GM21528 (cell line): ENCODE data around the gene CDK14.

ENCODE experiments used
- ATAC-seq: cut with Tn5 transposase; IDR thresholded peaks from one replicate; pipeline ENCODE4 v1.9.1; 2021; ENCODE audit warnings: mild to moderate bottlenecking, moderate library complexity; ENCODE audit not compliant: unreplicated experiment, low FRiP score

CDK14 gene

DNA sequence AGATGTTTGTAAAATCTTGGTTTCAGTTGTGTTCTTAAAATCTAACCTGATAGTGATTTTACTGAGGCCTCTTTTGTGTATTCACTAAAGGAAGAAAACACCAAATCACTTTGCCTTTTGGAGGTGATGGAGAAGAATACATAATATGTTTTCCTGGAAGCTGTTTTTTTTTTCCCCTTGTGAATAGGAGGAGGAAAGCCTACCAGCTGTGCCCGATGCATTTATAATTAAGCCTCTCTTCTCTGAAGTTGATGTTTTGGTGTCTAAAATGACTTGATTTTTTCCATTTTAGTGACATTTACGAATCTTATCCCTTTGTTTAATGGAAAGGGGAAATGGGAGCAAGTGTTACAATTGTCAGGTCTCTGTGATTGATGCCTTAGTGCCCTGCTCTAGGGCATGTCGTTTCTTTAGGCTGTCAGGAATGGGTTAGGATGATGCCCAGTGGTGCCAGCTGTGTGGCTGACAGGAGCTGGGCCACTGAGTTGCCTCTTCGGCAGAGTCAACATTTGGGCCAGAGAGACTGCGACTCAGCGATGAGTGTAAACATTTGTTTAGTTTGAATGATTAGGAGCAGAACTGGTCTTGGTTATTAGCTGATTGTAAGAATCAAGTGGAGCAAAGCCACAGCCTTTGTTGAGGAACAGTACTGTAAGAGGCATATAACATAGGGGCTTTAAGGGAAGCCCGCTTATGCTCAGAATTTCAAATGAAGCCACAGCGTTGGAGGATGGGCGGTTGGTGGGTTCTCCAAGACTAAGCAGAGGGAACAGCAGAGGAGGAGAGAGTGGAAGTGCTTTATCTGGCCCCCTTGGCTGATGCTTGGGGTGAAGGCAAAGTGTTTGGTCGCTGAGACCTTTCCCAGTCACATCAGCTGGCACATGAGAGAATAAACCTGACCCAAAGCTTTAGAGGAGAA is 81.6 kb downstream of the CDK14 start:
- no peak for ATAC-seq

DNA sequence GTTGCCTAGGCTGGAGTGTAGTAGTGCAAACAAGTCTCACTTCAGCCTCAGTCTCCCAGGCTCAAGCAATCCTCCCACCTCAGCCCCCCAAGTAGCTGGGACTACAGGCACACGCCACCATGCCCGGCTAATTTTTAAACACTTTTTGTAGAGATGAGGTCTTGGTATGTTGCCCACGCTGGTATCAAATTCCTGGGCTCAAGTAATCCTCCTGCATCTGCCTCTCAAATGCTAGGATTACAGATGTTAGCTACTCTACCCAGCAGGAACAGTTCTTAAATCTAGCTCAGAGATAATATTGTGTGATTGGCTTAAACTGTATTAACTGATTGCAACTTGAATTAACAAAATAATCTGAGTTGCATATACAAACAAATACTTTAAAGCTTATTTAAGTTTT is 82.9 kb downstream of the CDK14 start:
- ATAC-seq = no peak

DNA sequence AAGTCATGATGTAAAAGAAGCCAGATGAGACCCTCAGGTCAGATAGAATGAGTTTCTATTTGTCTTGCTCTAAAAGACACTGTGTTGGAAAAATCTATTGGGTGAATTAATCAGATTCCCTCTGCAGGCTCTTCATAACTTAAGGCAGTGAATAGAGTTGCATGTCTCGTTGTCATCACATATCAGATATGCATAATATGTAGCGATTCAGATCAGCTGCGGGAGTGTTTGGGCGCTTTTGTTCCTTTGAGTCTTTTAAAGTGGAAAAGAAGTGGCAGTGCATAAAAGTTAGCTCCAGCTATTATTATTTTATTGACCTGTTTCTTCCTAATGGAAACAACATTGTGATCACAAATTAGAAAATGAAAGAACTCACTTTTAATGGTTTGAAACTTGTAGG is 84.4 kb downstream of the CDK14 start:
- no peak for ATAC-seq

DNA sequence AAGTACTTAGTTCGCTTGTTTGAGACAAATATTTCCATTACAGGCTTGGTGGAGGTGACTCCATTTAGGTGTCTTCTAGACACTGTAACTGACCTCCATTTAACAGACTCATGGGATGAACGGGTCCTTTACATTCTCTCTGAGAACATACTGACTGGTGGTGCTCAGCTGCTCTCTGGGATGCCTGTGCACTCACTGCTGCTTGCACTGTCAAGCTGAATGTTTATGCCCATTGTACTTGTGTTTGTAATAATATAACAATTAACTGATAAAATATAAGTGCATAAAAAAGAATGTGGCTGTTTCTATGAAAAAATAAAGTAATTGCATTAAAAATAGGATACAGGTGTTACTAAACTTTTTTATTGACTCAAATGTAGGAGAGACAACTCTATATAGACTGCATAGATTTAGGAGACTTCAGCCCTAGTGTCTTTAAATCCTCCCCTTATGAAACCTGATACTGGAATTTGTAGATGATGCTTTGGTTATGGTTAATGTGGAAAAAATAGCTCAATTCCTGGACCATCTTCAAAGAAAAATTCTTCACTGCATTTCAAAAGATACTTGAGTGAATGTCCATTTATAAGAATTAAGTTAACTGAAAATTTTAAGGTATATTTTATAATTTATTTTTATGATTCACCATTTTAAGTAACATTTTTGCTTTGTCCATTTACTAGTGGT is 85.4 kb downstream of the CDK14 start:
- ATAC-seq = no peak

DNA sequence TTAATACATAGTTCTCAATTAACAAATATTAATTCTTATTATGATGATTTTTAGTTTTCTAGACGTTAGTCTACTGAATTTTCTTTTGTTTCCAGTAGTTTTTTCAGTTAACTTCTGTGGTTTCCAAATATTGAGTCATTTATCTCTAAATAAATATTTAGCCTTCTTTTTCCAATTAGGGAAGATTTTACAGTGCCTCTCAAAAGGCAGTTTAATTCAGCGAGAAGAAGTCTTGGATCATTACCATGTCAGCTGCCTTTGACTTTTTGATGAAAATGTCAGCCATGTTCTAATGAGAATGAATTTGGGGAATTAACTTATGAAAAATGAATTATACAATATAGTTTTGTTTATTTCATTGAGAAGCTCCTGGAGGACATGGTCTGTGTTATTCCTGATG is 90.0 kb downstream of the CDK14 start:
- ATAC-seq = no peak

DNA sequence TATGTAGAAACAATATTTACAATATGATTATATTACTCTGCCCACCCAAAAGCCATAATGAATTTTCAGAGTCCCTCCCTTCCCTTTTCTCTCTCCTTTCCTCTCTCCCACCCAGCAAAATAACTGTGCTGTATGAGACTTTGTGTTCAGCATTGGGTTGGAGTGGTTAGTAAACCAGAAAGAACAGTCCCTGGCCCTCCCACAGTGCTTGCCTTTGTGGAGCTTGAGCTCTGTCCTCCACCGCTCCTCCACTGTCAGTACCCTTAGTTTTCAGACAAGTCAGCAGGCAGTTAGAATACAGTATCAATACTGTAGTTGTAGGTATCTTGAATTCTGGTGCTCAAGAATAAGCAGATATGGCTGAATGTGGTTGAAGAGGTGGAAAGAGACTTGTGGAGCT is 92.7 kb downstream of the CDK14 start:
- ATAC-seq = no peak

DNA sequence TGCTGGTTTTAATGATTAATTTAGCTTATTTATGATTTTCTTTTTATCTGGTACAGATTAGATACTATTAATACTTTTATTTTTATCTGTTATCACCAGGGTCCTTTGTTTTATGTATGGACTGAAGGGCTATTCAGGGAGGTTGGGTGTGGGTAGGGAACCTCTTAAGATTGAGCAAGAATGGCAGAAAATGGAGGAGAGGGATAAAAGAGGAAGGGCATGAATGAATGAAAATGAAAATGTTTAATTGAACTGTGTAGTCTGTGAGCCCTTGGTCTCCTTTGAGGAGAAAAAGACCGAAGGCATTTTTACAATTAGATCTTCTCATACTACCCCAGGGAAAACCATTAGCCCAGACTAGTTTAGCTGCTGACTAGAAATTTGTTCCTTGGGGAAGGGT is 93.1 kb downstream of the CDK14 start:
- ATAC-seq = no peak

DNA sequence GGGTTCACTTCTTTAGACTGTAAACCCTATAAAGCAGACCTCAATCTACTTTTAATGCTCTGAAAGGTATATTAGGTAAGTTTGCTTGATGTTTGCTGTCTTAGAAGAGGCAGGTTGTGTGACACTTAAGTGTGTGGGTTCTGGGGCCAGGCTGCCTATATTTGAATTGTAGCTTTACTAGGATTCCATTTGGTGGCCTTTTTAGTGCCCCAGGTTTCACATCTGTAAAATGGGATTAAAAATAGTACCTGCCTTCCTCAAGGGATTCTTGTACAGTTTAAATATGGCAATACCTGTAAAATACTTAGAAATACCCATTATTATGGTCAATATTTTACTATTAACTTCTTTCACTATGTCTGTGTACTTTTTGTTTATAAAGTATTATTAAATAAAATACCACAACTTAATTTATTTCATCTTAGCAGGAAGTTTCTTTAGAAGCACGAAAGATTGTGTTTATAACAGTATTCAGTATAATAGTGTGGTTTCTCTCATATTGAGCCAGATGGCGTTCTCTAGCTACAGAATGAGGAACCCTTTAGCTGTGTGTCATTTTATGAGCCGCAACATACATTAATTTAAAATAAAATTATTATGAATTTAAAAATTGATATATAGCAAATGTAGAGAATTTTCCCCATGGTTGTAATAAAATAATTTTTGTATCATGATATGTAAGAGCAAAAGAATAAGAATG is 94.2 kb downstream of the CDK14 start:
- ATAC-seq = peak; percentile 57

DNA sequence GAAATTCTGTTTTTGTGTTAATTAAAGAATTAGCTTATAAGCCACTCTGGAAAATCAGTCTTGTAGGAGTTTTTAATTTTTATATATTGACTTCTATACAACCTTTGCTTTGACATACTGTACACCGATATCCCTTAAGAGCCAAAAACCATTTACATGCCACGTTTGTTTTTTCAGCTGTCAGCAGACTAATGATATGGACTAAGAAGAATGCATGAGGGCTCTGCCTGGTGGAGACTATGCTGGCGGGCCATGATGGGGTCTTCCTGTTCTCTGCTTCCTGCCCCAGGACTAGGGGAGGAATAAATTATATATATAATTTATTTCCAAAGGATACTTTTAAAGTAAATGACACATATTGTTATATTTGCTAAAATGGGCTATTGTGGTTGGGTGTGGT is 96.3 kb downstream of the CDK14 start:
- ATAC-seq = no peak

DNA sequence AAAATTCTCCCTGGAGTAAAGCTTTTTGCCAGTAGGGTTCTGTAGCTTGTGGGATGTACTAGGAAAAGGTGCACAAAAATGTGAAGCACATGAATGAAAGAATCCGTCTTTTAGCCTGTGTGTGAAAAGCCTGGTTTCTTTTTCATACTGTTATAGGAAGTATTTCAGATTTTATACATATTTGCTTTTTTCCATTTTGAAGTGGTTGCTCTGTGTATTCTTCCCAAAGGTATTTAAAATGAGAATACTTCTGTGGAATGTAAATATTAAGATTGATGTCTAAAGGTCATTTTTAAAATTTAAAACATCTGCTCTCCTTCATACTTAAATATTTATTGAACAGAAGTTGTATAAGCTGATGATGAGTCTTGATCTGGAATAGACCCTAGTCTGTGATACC is 96.8 kb downstream of the CDK14 start:
- no peak for ATAC-seq

DNA sequence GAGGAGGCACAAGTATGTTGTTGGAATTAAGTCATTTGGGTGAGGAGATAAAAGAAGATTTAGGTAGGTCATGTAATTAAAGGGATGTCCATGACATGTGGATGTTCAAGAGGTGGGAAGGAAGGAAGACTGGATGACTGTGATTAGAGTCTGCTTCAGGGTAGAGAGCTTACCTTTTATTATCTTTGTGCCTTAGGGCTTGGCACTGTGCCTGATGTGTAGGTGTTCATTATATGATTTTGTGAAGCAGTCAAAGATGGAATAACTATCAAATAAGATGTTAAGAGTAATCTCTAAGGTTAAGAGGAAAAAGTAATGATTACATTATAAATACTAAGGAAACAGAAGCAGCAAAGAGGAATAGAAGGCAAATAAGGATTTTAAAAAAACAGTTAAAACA is 97.8 kb downstream of the CDK14 start:
- ATAC-seq = no peak

DNA sequence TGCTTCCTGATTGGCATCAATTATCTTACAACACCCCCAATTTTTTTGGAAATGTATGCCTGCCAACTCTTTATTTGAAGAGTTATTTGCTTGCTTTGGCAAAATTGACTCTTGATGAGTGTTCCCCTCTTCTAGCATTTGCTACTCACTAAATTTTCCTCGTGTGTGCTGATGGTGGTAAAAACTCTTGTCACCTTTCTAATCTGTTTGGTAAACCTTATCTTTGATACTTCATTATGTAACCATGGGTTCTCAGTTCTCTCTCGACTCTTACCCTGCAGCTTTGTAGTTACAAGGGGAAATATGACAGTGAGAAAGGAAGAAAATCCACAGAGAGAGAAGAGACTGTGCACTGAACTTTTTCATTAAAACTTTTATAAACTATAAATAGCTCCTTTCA is 102.5 kb downstream of the CDK14 start:
- ATAC-seq = no peak

DNA sequence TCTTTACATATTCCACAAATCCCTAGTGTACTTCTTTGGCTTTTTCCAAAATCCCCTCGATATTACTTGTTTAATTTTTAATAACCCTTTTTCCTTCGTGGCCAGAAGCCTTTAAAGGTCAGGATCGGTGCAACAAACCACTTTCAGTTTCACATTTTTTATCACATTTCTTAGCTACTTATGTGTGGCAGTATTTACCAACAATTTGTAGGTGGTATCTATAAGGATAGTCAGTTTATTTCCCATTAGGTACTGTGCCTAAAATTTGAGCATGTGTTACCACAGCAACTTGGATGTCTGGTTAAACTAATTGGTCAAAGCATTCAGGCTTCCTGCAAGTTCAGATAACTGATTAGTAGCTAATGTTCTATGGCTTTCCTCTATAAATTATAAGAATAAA is 104.9 kb downstream of the CDK14 start:
- no peak for ATAC-seq

DNA sequence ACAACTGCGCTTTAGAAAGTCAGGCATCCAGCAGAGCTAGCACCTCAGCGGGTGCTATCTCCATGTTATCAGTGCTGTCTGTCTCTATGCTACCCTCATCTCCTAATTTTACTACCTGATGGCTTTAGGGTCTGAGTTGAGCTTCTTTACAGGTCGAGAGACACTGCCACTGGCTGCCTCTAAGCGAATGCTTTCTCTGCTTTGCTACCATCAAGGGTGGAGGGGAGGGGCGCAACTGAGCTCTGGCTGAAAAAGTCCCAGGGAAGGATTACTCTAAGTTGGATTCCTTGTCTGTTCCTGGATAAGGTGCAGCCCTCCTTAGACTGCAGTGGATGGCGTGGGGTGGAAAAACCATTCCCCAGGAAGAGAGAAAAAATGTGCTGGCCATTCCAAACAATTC is 105.7 kb downstream of the CDK14 start:
- ATAC-seq = no peak

DNA sequence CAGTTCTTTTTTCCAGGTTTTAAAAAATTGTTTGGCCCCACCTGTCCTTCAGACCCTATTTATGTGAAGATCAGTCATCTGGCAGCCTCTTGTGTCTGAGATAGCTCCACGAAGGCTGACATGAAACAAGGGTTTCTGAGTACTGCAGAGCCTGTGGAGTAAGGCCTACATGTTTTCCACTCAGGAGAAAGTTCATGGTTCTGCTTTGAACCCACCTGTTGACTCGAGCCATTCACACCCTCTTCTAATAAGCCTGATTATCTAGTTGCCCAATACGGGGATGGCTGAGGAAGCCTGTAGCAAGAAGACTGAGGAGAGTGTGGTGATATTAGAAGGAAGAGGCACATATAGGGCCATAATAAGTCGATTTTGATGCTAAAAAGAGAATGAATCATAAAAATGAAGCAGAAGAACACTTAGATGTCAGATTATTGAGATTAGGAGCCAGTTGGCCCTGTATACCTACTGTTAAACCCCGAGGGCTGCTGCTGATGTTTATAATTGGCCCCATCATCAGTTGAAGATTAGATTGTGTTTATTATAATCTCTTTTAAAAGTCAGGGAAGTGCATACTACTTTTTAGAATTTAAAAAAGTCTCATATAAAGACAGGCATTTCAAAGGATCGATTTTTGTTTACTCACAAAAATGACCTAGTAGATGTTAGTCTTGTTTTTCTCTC is 109.4 kb downstream of the CDK14 start:
- ATAC-seq = no peak

DNA sequence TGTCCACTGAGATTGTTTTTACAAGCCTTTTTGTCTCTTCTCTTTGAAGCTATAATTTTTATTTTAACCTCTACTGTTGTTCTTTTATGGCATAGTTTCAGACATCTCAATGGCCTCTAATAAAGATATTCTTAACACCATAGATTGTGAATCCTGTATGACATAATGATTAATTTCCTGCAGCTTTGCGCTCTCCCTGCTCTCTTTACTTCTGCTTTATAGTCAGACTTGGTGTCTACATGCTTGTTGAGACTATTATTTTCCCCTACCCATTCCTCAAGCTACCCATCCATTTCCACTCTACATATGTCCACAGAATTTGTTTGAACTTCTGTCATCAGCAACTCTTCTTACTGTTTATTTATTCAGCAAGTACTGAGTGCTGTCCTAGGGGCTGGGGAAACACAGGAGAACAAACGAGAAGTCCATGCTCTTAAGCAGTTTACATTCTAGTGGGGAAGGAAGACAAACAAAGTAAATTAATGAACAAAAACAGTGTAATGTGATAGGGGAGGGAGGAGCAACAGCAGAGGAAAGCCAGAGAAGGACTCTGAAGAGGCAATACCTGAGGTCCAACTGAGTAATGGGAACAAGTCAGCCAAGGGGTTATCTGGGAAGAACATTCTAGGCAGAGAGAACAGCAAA is 110.1 kb downstream of the CDK14 start:
- no peak for ATAC-seq

DNA sequence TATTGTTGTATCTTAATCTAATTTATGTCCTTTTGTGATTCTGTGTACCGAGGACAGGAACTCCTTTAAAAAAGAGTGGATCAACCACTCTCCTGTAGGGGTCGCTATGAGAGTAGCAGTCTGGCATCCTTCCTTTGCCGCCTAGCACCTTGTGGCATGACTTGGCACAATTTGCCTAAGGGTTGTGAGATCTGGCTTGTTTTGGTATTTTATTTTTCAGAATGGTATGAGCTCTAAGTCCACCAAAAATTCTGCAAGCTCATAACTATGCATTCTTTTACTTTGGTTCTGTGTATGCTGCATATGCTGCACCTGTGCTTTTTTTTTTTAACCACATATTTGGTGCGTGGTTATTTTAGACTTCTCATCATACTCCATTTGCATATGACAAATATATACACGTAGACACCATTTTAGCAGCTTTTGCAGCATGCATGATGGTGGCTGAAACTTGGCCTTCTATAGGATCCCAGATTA is 112.8 kb downstream of the CDK14 start:
- ATAC-seq = peak; percentile 76

DNA sequence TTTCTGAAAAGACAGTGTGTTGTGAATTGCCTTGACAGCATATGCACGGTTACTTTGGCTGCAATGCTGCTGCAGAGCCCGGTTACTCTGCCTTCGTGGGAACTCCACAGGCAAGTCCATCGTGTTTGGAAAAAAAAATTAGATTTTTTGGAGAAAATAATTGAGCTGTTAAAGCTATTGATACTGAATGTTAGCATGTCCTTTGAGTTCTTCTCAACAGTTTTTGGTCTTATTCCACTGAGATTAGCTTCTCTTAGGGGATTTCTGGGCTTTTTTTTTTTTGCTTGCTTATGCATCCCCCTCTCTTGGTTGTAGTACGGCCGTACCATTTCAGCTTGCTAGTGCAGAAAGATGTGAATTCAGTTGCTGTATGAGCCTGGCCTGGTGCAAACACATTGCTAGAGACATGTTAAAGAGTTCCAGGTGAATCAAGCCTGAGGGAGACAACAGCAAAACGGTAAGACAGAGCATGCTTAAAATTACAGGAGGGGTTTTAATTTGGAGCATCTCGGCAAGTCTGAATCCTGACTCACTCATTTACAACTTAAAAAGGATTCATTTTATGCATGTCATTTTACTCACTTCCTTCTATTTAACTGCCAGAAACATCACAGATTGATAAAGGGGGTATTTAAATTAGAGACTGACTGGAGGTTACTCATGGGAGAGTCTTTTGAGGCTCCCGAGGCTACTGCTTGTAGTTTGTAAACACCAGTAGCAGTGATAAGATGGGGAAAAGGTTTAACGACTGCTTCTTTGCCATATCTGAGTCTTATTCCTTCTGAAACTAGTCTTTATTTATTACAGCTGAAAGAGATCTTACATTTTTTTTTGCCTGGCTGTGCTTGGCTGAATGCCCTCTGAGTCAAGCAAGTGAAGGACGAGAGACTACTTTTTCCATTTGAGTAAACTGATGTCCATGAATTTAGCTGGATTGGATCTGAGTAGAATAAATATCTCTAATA is 113.7 kb downstream of the CDK14 start:
- peak; percentile 44 for ATAC-seq

DNA sequence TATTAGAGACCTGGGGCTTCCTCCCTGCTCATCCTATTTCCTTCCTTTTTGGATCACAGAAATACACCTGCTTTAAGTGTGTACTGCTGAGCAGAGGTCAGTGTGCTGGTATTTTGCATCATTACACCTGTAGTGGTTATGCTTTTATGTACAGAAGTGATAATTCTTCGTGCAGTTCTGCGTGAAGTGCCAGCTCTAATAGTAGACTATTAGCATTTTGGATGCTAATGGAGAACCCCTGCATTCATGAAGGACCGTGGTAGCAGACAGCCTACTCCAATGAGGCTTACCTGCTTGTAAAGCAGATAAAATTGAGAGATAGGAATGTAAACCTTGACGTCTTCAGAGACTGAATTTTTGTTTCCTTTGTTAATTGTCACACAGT is 114.3 kb downstream of the CDK14 start:
- ATAC-seq = peak; percentile 11
